Natural killer cell (primary cell): ENCODE measurements around the gene FDPS. TPM values are rescaled to one million over a fixed set of nuclear protein-coding genes. Genes with fewer than 3 reads are reported as not detected.
A peak's percentile ranks its signal among the peaks of the same experiment; 100 is the strongest.

ENCODE experiments used
- ATAC-seq, 3 donors: fragments of 150-1000 bp in 2 of 3; fragments of 200-7000 bp in 1 of 3; cut with Tn5 transposase; 1 replicate in 1 of 3; 2 replicates in 2 of 3; pipeline ENCODE4 v1.10.0; 2021; ENCODE audit warnings: mild to moderate bottlenecking in 2 of 3, moderate library complexity in 2 of 3
- DNase-seq, 2 donors: peaks; one replicate each; pipeline versions ENCODE4 v3.0.0 to v3.0.0-alpha.2; 2013 to 2021; ENCODE audit warnings: mixed read lengths in 1 of 2
- H3K27ac ChIP-seq: one replicate; pipeline ENCODE4 v1.5.1; 2013; ENCODE audit warnings: mild to moderate bottlenecking, low read length
- H3K27me3 ChIP-seq: one replicate; pipeline ENCODE4 v1.6.1; 2013; ENCODE audit warnings: low read length; ENCODE audit not compliant: control insufficient read depth, insufficient read depth
- H3K36me3 ChIP-seq: one replicate; pipeline ENCODE4 v1.6.1; 2013; ENCODE audit warnings: low read length; ENCODE audit not compliant: control insufficient read depth, insufficient read depth
- H3K4me1 ChIP-seq: one replicate; pipeline ENCODE4 v1.6.1; 2013; ENCODE audit warnings: low read length; ENCODE audit not compliant: control insufficient read depth, insufficient read depth
- H3K4me3 ChIP-seq: one replicate; pipeline ENCODE4 v1.5.1; 2013; ENCODE audit warnings: low read length
- H3K9me3 ChIP-seq: one replicate; pipeline ENCODE4 v1.6.1; 2013; ENCODE audit warnings: low read length; ENCODE audit not compliant: control insufficient read depth, insufficient read depth
- H3K27ac Mint-ChIP-seq, 2 donors: one replicate each; pipeline ENCODE4 v1.8.0; 2022; ENCODE audit warnings: mild to moderate bottlenecking in 2 of 2, mixed read lengths in 2 of 2, moderate library complexity in 1 of 2
- H3K27me3 Mint-ChIP-seq, 2 donors: one replicate each; pipeline ENCODE4 v1.8.0; 2022; ENCODE audit warnings: low read depth in 2 of 2, mixed read lengths in 2 of 2
- H3K36me3 Mint-ChIP-seq: one replicate; pipeline ENCODE4 v1.8.0; 2022; ENCODE audit warnings: mixed read lengths
- H3K4me1 Mint-ChIP-seq, 2 donors: one replicate each; pipeline ENCODE4 v1.8.0; 2022; ENCODE audit warnings: mixed read lengths in 2 of 2
- H3K4me3 Mint-ChIP-seq: one replicate; pipeline ENCODE4 v1.8.0; 2022; ENCODE audit warnings: mild to moderate bottlenecking, moderate library complexity, mixed read lengths
- H3K9me3 Mint-ChIP-seq, 2 donors: one replicate each; pipeline ENCODE4 v1.8.0; 2022; ENCODE audit warnings: mixed read lengths in 2 of 2
- WGBS: methylation state at CpG from one replicate; pipeline ENCODE4 v1.1.7; 2013; ENCODE audit warnings: missing lambda C conversion rate; ENCODE audit not compliant: insufficient coverage; 5-methylcytosine and 5-hydroxymethylcytosine counted together
- intact Hi-C: fragments of 100-400 bp; cut with micrococcal nuclease; formaldehyde crosslinking; loops from one replicate; pipeline ENCODE4 v1.14.2; 2022
- total RNA-seq, 4 donors: library from RNA; stranded (reverse); fragments of 120-200 nt in 1 of 4; gene quantifications; one replicate each; pipeline versions ENCODE4 v1.2.3 to v1.2.4, GENCODE V29; 2013 to 2022
- TF ChIP-seq, protein P1 (sequence below): fragments of 200-600 bp; IDR thresholded peaks from one replicate; pipeline ENCODE4 v1.8.0; 2022; ENCODE audit warnings: antibody characterized with exemption

Gene FDPS
- total RNA-seq, 3 donors from 2014 or later (not counting 1 experiment from before 2014, with no cell fraction given), result 105 to 110 (median 105) TPM

GRCh38 chr1:155320252-155320651, 11.6 kb downstream of the FDPS start:
- 57% methylated on average over 11 of the region's 11 CpGs for WGBS
- no peaks in the 10 kb centered on the region for H3K27me3 ChIP-seq
- no peak for ATAC-seq
- DNase-seq, result no peak
- Mint-ChIP-seq H3K27me3 (no peaks in the 10 kb centered on the region), H3K4me1 (peaks cover 14 to 41% of the 10 kb centered on the region in 2 donors), H3K4me3 (peak overlapping the region; percentile 74), H3K36me3 (no peaks in the 10 kb centered on the region), H3K9me3 (no peaks in the 10 kb centered on the region), H3K27ac (peak overlapping the region in 1 of 2 donors; percentile 57)
- intact Hi-C loops, result loop anchor here (5.0 kb wide), 1 partner anchor 242 kb away; the partner anchor contains the start of gene ASH1L
- no peak overlapping the region for H3K27ac ChIP-seq
- H3K4me1 ChIP-seq, result peaks cover 35% of the 10 kb centered on the region
- H3K36me3 ChIP-seq, result peaks cover 2% of the 10 kb centered on the region
- H3K9me3 ChIP-seq, result no peaks in the 10 kb centered on the region
- TF ChIP-seq, protein P1, sequence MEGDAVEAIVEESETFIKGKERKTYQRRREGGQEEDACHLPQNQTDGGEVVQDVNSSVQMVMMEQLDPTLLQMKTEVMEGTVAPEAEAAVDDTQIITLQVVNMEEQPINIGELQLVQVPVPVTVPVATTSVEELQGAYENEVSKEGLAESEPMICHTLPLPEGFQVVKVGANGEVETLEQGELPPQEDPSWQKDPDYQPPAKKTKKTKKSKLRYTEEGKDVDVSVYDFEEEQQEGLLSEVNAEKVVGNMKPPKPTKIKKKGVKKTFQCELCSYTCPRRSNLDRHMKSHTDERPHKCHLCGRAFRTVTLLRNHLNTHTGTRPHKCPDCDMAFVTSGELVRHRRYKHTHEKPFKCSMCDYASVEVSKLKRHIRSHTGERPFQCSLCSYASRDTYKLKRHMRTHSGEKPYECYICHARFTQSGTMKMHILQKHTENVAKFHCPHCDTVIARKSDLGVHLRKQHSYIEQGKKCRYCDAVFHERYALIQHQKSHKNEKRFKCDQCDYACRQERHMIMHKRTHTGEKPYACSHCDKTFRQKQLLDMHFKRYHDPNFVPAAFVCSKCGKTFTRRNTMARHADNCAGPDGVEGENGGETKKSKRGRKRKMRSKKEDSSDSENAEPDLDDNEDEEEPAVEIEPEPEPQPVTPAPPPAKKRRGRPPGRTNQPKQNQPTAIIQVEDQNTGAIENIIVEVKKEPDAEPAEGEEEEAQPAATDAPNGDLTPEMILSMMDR, result no peak
- peak overlapping the region; percentile 14 for H3K4me3 ChIP-seq

DNA sequence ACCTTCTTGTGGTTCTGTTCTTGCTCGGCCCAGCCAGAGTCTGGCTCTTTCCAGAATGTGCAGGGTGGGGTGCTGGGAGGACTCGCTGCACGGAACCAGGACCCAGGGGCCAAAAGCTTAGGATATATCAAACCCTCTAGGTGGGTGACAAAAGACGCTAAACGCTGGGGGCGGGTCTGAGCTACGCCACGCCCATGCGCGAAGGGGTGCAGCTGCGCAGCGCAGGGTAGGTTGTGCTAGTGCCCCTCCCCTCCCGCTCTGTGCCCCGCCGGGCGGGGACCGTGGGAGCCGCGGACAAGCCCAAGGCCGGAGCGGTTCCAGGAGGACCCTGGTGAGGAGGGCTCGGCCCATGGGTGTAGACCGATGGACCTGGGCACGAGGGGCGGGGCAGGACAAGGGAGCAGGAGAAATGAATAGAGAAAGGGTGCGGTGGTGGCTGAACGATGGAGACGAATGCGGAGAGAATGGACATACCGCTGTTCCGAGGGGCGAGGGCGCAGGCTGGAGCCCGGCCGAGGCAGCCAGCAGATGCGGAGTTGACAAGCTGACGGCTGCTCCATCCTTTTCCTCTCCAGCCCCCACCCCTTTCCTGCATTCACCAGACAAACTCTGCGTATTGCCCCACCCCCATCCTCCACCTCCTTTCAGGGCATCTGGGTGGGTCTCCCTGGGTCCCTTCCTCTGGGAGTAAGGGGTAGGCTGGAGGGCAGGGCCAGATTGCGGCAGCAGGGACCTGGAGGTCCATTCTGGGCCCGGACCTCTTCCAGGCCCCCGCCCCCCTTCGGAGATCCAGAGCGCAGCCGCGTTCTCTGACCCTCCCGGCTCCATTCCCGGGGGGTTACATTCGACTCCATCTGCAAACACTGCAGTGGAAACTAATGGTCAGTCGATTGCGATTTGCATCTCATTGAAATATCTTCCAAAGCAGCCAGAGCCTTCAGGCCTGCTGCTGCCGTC, 12.3 kb downstream of the FDPS start, which contains the start of gene RUSC1:
Gene RUSC1 (plus strand): TSS at position 234 of the 957 bp plus-strand sequence. CDS start 880 bp downstream, outside the sequence.
- H3K27ac ChIP-seq, result no peak within 1 kb of the TSS
- 28% methylated on average over 50 of the region's 51 CpGs for WGBS
- peak within 1 kb of the TSS in 1 of 2 donors; percentile 57 for H3K27ac Mint-ChIP-seq
- no peaks in the 10 kb centered on the region for H3K9me3 Mint-ChIP-seq
- no peaks in the 10 kb centered on the region for H3K27me3 ChIP-seq
- intact Hi-C loops, result loop anchor here (5.0 kb wide), 1 partner anchor 241 kb away; the partner anchor contains the start of gene ASH1L
- ATAC-seq (peak; percentile 38 to 47 (median 39)), DNase-seq (peak; percentile 65 to 82)
- H3K9me3 ChIP-seq, result no peaks in the 10 kb centered on the region
- peaks cover 2% of the 10 kb centered on the region for H3K36me3 ChIP-seq
- TF ChIP-seq, protein P1, result no peak
- H3K4me1 ChIP-seq, result peaks cover 38% of the 10 kb centered on the region
- peak within 1 kb of the TSS; percentile 14 for H3K4me3 ChIP-seq
- H3K4me3 Mint-ChIP-seq, result peak within 1 kb of the TSS; percentile 74
- no peaks in the 10 kb centered on the region for H3K36me3 Mint-ChIP-seq
- peaks cover 18 to 48% of the 10 kb centered on the region in 2 donors for H3K4me1 Mint-ChIP-seq
- H3K27me3 Mint-ChIP-seq, result no peaks in the 10 kb centered on the region

GRCh38 chr1:155321639-155322503, 13.2 kb downstream of the FDPS start:
- TF ChIP-seq, protein P1, result no peak
- DNase-seq (peak in 1 of 2 donors; percentile 14), ATAC-seq (no peak)
- no peaks in the 10 kb centered on the region for H3K9me3 Mint-ChIP-seq
- H3K27me3 Mint-ChIP-seq, result no peaks in the 10 kb centered on the region
- intact Hi-C loops, result loop anchor here (2.0 to 5.0 kb wide), 2 partner anchors 43 to 240 kb away; partner anchors contain the start of gene ASH1L
- H3K36me3 Mint-ChIP-seq, result no peaks in the 10 kb centered on the region
- 82% methylated on average over 27 of the region's 27 CpGs for WGBS
- H3K4me1 Mint-ChIP-seq, result peaks cover 21 to 53% of the 10 kb centered on the region in 2 donors
- no peak overlapping the region for H3K4me3 ChIP-seq
- H3K4me1 ChIP-seq, result peaks cover 38% of the 10 kb centered on the region
- peaks cover 2% of the 10 kb centered on the region for H3K36me3 ChIP-seq
- no peak overlapping the region for H3K27ac ChIP-seq
- no peaks in the 10 kb centered on the region for H3K27me3 ChIP-seq
- no peaks in the 10 kb centered on the region for H3K9me3 ChIP-seq
- peak overlapping the region; percentile 64 for H3K4me3 Mint-ChIP-seq
- H3K27ac Mint-ChIP-seq, result no peak overlapping the region
